ENCODE data around the gene IL10RB. TPM values are rescaled to one million over a fixed set of nuclear protein-coding genes. Genes with fewer than 3 reads are reported as not detected.

The IL10RB gene
- total RNA-seq, 4 donors from 2014 or later = 11.4 to 17.1 (median 14.0) TPM

- DNase-seq (no peak), ATAC-seq (no peak)
- intact Hi-C loops (cut with DNase I; ENCODE audit: low total_unique reads) = no loop called here
- no peak overlapping the region for H3K4me3 ChIP-seq
- TF ChIP-seq POLR2A (IDR thresholded peaks at IDR 0.05) = no peak
- no peak for TF ChIP-seq CTCF (IDR thresholded peaks at IDR 0.05 in 4 of 5, conservative IDR thresholded peaks at IDR 0.05 in 1 of 5)
- peaks cover 0 to 26% of the 10 kb centered on the region in 2 donors for H3K36me3 ChIP-seq
- H3K4me1 ChIP-seq = peaks cover 10 to 11% of the 10 kb centered on the region in 2 donors
- in situ Hi-C loops (cut with MboI; ENCODE audit: low sequenced_read_pairs in 4 of 4) = no loop called here
- H3K9me3 ChIP-seq = no peaks in the 10 kb centered on the region
- H3K27me3 ChIP-seq = no peaks in the 10 kb centered on the region
- no peak overlapping the region for H3K27ac ChIP-seq
Measured at GRCh38 chr21:33256019-33256418, 10.1 kb upstream of the IL10RB start.

- peaks cover 6 to 9% of the 10 kb centered on the region in 2 donors for H3K4me1 ChIP-seq
- H3K36me3 ChIP-seq = peaks cover 0 to 25% of the 10 kb centered on the region in 2 donors
- TF ChIP-seq CTCF (IDR thresholded peaks at IDR 0.05 in 4 of 5, conservative IDR thresholded peaks at IDR 0.05 in 1 of 5) (no peak), POLR2A (IDR thresholded peaks at IDR 0.05) (no peak)
- no peak for ATAC-seq
- intact Hi-C loops (cut with DNase I; ENCODE audit: low total_unique reads) = no loop called here
- no peak overlapping the region for H3K27ac ChIP-seq
- DNase-seq = no peak
- H3K4me3 ChIP-seq = no peak overlapping the region
- in situ Hi-C loops (cut with MboI; ENCODE audit: low sequenced_read_pairs in 4 of 4) = no loop called here
- H3K27me3 ChIP-seq = no peaks in the 10 kb centered on the region
- H3K9me3 ChIP-seq = no peaks in the 10 kb centered on the region
Measured at GRCh38 chr21:33257094-33257803, 8.9 kb upstream of the IL10RB start.

GRCh38 chr21:33258475-33258874 lies 7.7 kb upstream of the IL10RB start:
- in situ Hi-C loops (cut with MboI; ENCODE audit: low sequenced_read_pairs in 4 of 4) (no loop called here), intact Hi-C loops (cut with DNase I; ENCODE audit: low total_unique reads) (no loop called here)
- TF ChIP-seq CTCF (IDR thresholded peaks at IDR 0.05 in 4 of 5, conservative IDR thresholded peaks at IDR 0.05 in 1 of 5) (no peak), POLR2A (IDR thresholded peaks at IDR 0.05) (no peak)
- H3K27me3 ChIP-seq = no peaks in the 10 kb centered on the region
- no peak overlapping the region for H3K27ac ChIP-seq
- peaks cover 0 to 28% of the 10 kb centered on the region in 2 donors for H3K36me3 ChIP-seq
- H3K4me3 ChIP-seq = no peak overlapping the region
- no peaks in the 10 kb centered on the region for H3K4me1 ChIP-seq
- no peaks in the 10 kb centered on the region for H3K9me3 ChIP-seq
- DNase-seq = no peak
- ATAC-seq = no peak

- peaks cover 0 to 29% of the 10 kb centered on the region in 2 donors for H3K36me3 ChIP-seq
- H3K4me1 ChIP-seq = peaks cover 0 to 3% of the 10 kb centered on the region in 2 donors
- no peak for TF ChIP-seq POLR2A (IDR thresholded peaks at IDR 0.05)
- TF ChIP-seq CTCF (IDR thresholded peaks at IDR 0.05 in 4 of 5, conservative IDR thresholded peaks at IDR 0.05 in 1 of 5) = no peak
- ATAC-seq (no peak), DNase-seq (no peak)
- no peaks in the 10 kb centered on the region for H3K27me3 ChIP-seq
- no peak overlapping the region for H3K27ac ChIP-seq
- no peak overlapping the region for H3K4me3 ChIP-seq
- intact Hi-C loops (cut with DNase I; ENCODE audit: low total_unique reads) (no loop called here), in situ Hi-C loops (cut with MboI; ENCODE audit: low sequenced_read_pairs in 4 of 4) (no loop called here)
- no peaks in the 10 kb centered on the region for H3K9me3 ChIP-seq
Measured at GRCh38 chr21:33259428-33259827, 6.7 kb upstream of the IL10RB start.
